Measurements from ENCODE around the gene SPATA6.
"Not testable (repeated sequence)": the region's sequence is repeated elsewhere in the genome, so short reads cannot be mapped to it uniquely, and the experiment has no call there.

SPATA6 gene

GRCh38 chr1:48471691-48472576 lies at the start of gene SPATA6:
Gene SPATA6, minus strand, starts transcription at chr1:48472204. Its CDS starts 196 bp downstream, at chr1:48472008.
- DNase-seq (ENCODE audit: low read depth in 2 of 2), result peak; percentile 83 to 86

GRCh38 chr1:48519896-48520295 lies 47.9 kb upstream of the SPATA6 start:
- DNase-seq (ENCODE audit: low read depth in 2 of 2), result not testable (repeated sequence)

DNA sequence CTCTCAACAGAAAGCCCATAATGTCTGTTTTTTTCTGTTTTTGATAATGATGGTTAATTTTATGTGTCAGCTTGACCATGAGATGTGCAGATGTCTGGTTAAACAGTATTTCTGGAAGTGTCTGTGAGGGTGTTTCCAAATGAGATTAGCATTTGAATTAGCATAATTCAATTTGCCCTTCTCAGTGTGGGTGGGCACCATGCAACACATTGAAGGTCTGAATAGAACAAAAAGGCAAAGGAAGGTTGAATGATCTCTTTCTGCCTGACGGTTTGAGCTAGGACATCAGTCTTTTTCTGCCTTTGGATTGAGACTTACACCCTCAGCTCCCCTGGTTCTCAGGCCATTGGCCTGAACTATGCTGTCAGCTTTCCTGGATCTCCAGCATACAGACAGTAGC lies 34.9 kb upstream of the SPATA6 start:
- DNase-seq (ENCODE audit: low read depth in 2 of 2), result no peak

GRCh38 chr1:48500541-48501450 lies 28.8 kb upstream of the SPATA6 start:
- DNase-seq (ENCODE audit: low read depth in 2 of 2), result no peak

DNA sequence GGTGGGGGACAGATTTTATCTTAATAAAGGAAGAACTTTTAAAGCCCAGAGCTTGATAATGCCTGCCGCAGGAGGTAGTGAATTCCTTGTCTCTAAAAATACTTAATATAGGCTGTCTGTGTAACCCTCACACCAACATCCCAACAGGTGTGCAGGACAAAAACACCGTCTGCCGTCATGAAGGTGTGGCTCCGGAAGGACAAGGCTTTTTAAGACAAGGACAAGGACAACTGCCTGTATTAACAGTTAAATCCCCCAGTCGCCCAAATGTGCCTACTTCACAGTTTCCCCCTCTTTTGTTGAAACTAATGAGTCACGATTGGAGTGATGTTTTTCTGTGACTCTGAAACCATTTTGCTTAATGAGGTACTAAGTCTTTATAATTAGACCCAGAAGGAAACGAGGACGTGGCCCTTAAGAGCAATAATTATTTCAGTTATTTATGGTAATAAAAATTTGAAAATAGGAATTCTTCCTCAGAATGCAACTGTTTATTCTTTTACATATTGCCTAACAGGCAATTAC lies 27.3 kb upstream of the SPATA6 start:
- no peak for DNase-seq (ENCODE audit: low read depth in 2 of 2)

- DNase-seq (ENCODE audit: low read depth in 2 of 2), result peak; percentile 7 to 24
These were observed 26.2 kb upstream of the SPATA6 start for GRCh38 chr1:48498096-48498791.

- DNase-seq (ENCODE audit: low read depth in 2 of 2), result no peak
These were observed 23.9 kb upstream of the SPATA6 start for GRCh38 chr1:48495911-48496310.

- DNase-seq (ENCODE audit: low read depth in 2 of 2), result no peak
These were observed 23.2 kb upstream of the SPATA6 start for GRCh38 chr1:48495166-48495565.

DNA sequence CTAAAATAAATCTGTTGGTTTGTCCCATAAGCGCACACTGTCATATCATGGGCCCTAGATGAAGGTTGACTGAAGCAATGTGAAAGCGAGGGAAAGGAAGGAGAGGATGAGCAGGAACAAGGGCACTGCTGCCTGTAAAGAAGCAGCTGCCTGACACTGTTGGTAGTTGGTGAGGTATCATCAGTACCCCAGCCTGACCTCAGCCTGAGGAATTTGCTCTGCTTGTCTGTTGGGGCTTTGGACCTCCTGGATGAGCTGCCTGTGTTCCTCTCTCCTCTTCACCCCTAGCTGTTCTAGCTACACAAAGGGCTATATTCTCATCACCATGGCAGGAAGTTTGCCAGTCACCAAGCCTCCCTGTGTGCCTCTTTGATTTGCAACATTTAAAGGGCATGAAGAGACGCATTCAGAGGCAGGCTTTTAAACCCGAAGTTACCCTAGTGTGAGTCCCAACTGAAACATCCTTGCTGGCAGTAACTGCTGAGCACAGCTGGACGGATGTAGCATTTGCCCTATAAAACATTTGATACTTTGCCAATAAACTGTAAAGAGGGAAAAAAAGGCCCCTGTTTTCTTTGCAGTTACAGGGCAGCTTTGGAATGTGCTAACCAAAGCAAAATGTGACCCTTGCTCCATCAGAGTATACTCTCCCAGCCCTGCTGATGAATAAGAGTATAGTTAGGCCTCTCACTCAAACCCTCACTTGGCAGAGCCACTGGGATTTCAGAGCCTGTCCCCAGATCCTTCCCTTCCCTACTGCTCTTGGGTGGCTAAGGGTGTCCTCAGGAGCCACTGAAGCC lies 22.2 kb upstream of the SPATA6 start:
- DNase-seq (ENCODE audit: low read depth in 2 of 2), result no peak

DNA sequence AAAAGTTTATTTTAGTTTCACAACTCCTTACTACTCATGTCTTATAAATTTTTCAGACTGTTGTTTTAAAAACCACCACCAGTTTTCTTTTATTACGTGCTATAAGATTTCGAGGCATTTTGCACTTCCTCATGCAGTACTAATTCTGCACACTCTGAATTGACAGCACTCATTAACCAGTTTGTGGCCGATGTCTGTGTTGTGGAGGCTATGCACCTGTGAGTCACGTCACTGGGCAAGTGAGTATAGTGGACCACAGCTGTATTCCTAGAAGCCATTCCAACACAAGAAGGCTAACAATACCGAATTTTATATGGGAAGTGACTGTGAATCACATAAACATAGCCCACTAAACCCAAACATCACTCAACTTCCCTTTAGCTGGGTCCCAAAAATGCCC lies 21.0 kb upstream of the SPATA6 start:
- no peak for DNase-seq (ENCODE audit: low read depth in 2 of 2)

DNA sequence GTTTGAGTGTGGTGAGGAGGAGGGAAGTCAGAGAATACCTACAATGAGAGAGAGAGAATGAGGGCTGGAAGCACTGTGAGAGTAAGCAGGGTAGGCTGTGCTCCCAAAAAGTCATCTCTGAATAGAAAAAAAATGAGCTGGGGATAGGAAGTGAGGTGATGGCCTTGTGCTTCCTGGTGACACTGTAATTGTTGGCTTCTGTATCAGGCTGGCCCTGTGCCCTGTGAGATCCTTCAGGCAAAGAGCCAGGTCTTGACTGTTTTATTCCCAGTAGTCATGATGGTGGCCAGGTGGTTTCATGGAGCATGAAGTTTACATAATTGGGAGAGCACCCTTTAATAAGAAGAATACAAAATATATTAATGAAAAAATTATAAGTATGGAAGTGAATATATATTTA lies 20.4 kb upstream of the SPATA6 start:
- no peak for DNase-seq (ENCODE audit: low read depth in 2 of 2)

GRCh38 chr1:48488721-48489120 lies 16.7 kb upstream of the SPATA6 start:
- DNase-seq (ENCODE audit: low read depth in 2 of 2), result no peak

DNA sequence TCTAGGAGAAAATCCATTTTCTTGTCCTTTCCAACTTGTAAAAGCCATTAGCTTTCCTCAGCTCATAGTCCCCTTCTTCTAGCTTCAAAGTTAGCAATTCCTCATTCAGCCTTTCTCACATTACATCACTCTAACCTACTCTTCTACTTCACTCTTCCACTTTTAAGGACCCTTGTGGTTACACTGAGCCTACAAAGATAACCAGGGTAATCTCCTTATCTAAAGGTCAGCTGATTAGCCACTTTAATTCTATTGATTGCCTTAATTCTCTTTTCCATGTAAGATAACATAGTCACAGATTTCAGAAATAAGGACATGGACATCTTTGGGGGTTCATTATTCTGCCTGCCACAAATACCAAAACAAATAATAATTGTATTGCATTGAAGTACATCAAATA lies 8.5 kb upstream of the SPATA6 start:
- no peak for DNase-seq (ENCODE audit: low read depth in 2 of 2)

DNA sequence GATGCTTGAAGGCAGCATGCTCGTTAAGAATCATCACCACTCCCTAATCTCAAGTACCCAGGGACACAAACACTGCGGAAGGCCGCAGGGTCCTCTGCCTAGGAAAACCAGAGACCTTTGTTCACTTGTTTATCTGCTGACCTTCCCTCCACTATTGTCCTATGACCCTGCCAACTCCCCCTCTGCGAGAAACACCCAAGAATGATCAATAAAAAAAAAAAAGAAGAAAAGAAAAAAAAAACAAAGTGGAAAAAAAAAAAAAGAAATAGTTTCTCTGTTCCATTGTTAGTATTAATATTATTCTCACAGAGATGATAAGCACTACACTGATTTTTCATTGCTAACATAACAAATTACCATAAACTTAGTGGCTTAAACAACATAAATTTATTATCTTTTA lies 8.0 kb upstream of the SPATA6 start:
- not testable (repeated sequence) for DNase-seq (ENCODE audit: low read depth in 2 of 2)

- no peak for DNase-seq (ENCODE audit: low read depth in 2 of 2)
These were observed 634 bp upstream of the SPATA6 start for GRCh38 chr1:48472638-48473037.

DNA sequence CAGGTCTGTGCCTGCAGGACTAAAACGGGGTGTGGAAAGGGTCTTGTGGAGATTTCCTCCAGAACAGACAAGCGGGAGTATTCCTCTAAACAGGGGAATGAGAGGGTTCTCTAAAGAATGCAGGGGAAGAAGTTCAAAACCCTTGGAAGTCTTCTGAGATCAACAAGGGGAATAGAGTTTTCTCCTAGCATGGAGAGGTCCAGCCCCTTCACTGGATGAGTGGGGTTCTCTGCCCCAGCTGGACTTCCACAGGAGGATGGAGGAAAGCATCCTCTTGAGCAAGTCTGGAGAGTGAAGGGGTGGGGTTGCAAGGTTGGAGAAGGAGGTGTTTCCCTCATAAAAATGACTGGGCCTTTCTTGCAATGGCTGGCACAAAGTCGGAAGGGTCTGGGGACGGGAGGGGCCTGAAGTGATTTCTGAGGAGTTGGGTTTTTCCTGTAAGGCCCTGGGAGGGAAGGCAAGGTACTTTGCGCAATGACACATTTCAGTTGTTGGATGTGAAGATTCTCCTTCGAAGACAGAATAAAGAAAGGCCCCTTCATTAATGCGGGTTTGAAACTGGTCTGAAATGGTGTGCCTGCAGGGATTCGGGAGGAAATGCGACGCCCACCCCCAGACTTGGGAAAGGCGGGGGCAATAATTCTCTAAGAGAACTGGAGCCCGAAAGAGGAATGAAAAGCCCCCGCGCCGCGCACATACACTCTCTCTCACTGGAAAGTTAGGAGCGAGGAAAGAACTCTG lies 884 bp downstream of the SPATA6 start:
- no peak for DNase-seq (ENCODE audit: low read depth in 2 of 2)

- DNase-seq (ENCODE audit: low read depth in 2 of 2), result no peak
These were observed 1.5 kb downstream of the SPATA6 start for GRCh38 chr1:48470481-48470855.

GRCh38 chr1:48469616-48470480 lies 2.2 kb downstream of the SPATA6 start:
- no peak for DNase-seq (ENCODE audit: low read depth in 2 of 2)

DNA sequence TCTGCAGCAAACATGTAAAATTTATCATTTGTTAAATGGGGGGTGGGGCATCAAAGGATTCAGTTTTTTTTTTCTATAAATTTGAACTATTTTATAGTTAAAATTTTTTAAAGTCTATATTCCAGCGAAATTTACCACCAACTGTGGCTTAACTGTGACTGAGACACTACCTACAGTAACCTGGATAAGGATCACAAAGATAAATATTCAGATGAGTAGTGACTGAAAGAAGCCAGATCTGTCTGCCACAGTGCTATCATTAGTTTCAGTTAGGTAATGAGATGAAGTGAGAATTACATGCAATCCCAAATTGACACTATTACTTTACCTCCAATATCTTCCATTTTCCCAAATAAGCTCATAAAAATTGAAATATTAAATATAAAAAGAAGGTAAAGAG lies 5.4 kb downstream of the SPATA6 start:
- no peak for DNase-seq (ENCODE audit: low read depth in 2 of 2)

All from stimulated activated CD8-positive, alpha-beta memory T cell treated with anti-CD3 and anti-CD28 coated beads, Interleukin-15, amount 100 ng/mL, for 4 hours (primary cell).